ENCODE measurements around the gene EPX.
A peak's percentile ranks its signal among the peaks of the same experiment; 100 is the strongest.

EPX gene

GRCh38 chr17:58170622-58171021, 21.9 kb upstream of the EPX start:
- no peak for TF ChIP-seq CTCF (conservative IDR thresholded peaks at IDR 0.05; ENCODE audit: control insufficient read depth, insufficient read depth, low read depth, low read length)
- DNase-seq (ENCODE audit: low read depth): no peak
- no peak overlapping the region for H3K4me3 ChIP-seq (ENCODE audit: control insufficient read depth, low read depth, low read length)

DNA sequence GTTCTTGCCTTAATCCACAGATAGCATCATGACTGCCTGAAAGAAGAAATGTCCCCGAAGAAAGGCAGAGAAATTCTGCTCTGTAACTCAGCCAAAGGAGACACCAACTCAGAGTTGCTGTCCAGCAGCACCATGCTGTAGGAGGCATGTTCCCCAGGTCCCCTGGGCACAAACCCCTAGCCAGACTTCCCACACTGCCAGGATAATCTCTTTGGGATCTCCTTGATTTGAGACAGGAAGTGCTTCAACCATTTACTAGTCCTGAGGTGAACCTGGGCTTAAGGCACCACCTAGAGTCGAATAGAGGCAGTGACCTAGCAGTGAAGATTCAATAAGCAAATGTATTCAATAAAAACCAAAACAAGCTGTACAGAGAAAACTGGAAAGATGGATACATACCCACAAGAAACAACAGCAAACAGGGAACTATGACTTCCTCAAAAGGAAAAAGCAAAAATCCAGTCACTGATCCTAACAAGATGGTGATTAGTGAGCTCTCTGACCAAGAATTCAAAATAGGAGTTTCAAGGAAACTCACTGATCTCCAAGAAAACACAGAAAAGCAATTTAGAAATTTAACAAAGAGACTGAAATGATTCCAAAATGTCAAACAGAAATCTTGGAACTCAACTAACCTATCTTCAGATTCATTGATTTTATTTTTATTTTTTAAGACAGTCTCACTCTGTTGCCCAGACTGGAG, 20.0 kb upstream of the EPX start:
- peak; percentile 45 for TF ChIP-seq CTCF (conservative IDR thresholded peaks at IDR 0.05; ENCODE audit: control insufficient read depth, insufficient read depth, low read depth, low read length)
- peak; percentile 42 for DNase-seq (ENCODE audit: low read depth)
- no peak overlapping the region for H3K4me3 ChIP-seq (ENCODE audit: control insufficient read depth, low read depth, low read length)

DNA sequence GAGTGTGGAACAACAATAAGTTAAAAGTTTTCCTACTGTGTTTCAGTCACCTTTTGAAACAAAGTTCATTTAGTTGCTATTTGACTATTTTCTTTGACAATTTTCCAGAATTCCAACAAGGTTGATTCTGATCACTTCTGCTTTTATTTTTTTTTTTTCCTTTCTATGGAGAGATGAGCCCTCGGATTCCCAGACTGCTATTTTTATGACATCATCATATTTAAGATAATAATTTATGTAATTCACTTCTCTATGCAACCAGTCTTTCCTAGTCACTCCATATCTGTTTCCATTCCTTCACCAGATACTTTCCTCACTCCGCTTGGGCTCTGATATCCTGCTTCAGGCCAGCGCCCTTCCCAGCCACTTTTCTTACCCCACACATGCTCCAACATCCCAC, 17.7 kb upstream of the EPX start:
- TF ChIP-seq CTCF (conservative IDR thresholded peaks at IDR 0.05; ENCODE audit: control insufficient read depth, insufficient read depth, low read depth, low read length): no peak
- no peak overlapping the region for H3K4me3 ChIP-seq (ENCODE audit: control insufficient read depth, low read depth, low read length)
- DNase-seq (ENCODE audit: low read depth): no peak

DNA sequence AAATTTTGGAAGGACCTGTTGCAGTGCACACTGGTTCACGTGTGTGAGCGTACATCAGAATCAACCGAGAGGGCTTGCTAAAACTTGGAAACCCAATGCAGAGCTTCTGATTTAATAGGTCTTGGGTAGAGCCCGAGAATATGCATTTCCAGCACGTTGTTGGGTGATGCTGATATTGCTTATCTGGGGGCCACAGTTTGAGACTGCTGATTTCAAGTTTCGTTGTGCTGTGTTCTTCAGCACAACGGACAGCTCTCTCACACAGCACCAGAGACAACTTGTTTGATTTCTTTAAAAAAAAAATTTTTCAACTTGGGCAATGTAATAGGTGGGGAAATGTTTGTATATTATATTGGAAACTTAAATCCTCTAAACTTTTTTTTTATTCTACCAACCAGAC, 16.3 kb upstream of the EPX start:
- peak; percentile 18 for DNase-seq (ENCODE audit: low read depth)
- no peak for TF ChIP-seq CTCF (conservative IDR thresholded peaks at IDR 0.05; ENCODE audit: control insufficient read depth, insufficient read depth, low read depth, low read length)
- H3K4me3 ChIP-seq (ENCODE audit: control insufficient read depth, low read depth, low read length): no peak overlapping the region

GRCh38 chr17:58181796-58182195, 10.7 kb upstream of the EPX start:
- no peak for TF ChIP-seq CTCF (conservative IDR thresholded peaks at IDR 0.05; ENCODE audit: control insufficient read depth, insufficient read depth, low read depth, low read length)
- no peak for DNase-seq (ENCODE audit: low read depth)
- H3K4me3 ChIP-seq (ENCODE audit: control insufficient read depth, low read depth, low read length): no peak overlapping the region

GRCh38 chr17:58183514-58183913, 9.0 kb upstream of the EPX start:
- no peak for DNase-seq (ENCODE audit: low read depth)
- H3K4me3 ChIP-seq (ENCODE audit: control insufficient read depth, low read depth, low read length): no peak overlapping the region
- no peak for TF ChIP-seq CTCF (conservative IDR thresholded peaks at IDR 0.05; ENCODE audit: control insufficient read depth, insufficient read depth, low read depth, low read length)

Data from fibroblast of mammary gland (primary cell).